DMS 273 (cell line): Measurements from ENCODE around the gene LRPAP1.
"Not testable (repeated sequence)": the region's sequence is repeated elsewhere in the genome, so short reads cannot be mapped to it uniquely, and the experiment has no call there.

Experiments
- DNase-seq: peaks from one replicate; lab custom pipeline; 2025; ENCODE audit not compliant: unreplicated experiment; lab: John Stamatoyannopoulos, UW

Gene LRPAP1

DNA sequence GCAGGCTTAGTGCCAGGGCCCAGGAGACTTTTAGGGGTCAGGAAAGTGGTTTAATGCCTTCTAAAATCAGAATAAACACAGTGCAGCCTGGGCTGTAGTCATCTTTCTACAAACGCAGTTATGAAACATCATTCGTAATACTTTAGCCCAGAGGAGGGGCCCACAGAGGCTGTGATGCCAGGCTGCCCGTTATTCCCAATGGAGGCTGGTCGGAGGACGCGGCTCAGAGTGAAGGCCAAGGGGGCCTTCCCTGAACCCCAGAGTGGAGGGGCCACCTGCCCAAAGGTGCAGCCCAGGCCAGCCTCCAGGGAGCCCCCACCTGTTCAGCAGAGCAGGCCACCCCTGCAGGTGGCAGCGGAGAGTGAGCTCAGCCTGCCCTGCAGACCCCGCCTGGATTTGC lies 29.9 kb upstream of the LRPAP1 start:
- not testable (repeated sequence) for DNase-seq

DNA sequence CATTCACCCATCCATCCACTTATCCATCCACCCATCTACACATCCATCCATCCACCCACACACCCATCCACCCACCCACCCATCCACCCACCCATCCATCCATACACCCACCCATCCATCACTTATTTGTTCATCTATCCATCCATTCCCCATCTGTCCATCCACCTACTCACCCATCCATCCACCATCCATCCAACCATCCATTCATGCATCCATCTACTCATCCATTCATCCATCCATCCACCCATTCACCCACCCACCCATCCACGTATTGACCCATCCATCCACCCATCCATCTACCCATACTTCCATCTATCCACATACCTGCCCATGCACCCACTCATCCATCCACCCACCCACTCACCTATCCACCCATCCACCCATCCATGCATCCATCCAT lies 28.2 kb upstream of the LRPAP1 start:
- not testable (repeated sequence) for DNase-seq

DNA sequence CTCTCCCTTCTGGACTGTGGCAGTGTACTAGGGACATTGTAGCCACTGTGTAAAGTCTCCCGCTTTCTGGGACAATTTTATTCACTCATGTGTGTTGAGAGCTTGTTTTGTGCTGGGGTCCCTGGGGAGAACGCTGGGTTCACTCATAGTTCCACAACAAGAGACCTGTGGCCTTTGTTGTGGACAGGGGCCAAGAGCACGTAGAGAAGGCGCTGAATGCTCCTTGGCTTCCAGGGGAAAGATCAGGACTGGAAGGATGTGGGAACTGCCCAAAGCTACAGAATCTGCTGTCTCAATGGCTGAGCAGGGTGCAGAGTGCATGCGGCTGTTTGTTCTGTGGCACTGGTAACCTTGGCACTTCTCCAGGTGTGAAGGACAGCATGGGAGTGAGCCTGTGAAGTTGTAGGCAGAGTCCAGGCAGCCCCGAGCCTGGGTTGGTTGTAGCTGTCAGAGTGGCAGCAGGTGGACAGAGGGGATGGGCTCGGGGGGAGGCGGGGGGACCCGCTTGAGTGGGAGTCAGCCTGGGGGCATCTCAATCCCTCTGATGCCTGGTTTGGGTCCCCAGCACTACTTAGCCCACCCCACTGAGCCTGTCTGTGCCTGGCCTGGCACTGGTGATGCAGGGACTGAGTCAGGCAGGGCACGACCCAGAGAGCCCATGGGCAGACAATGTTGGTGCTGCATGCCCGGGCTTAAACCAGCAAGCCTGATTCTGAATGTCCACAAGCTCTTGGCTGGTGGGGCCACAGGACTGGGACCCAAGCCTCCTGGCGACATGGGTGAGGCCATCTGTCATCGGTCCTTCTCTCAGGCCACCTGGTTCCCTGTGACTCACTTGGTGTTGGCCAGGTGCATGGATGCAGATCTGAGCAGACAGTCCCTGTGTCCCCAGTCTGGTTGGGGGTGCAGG lies 27.4 kb upstream of the LRPAP1 start:
- not testable (repeated sequence) for DNase-seq

DNA sequence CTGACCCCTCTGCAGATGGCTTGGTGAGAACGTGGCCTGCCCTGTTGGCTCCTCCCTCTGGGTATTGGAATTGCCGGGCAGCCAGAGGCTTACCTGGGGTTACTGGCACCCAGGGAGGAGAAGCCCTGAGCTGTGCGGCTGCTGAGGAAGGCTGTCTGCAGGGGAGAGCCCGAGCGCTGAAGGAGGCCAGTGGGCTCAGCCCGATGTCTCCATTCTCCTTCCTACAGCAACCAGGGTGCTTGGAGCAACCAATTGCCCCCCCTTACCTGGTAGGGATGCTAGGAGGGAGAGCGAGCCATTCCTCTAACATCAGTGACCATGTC lies 26.3 kb upstream of the LRPAP1 start:
- DNase-seq, result not testable (repeated sequence)

DNA sequence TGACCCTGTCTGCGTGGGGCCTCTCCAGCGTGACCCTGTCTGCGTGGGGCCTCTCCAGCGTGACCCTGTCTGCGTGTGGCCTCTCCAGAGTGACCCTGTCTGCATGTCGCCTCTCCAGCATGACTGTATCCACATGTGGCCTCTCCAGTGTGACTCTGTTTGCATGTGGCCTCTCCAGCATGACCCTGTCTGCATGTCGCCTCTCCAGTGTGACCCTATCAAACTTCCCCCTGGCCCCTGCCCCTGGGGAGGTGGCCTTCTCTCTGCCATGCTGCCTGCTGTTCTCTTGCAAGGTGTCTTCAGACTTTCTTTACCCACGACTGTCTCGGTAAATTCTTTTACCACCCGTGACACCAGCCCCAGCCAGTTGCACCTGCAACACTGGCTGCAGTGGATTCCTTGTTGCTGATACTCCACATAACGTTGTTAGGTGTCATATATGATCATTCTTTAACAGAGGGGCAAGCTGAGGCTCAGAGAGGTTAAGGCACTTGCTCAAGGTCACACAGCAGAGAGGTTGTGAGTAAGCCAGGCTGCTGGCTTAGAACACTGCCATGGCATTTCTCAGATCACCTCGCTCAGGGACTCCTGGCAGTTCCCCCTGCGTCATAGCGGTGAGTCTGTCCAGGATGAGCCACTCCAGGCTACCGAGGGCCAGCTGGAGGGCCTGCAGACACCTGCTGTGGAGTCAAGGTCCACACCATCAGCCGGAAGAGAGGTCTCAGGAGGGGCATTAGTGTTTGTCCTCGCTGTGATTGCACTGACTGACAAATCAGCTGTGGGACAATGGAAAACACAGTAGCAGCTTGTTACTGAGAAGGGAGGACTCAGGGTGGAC lies 25.7 kb upstream of the LRPAP1 start:
- not testable (repeated sequence) for DNase-seq

DNA sequence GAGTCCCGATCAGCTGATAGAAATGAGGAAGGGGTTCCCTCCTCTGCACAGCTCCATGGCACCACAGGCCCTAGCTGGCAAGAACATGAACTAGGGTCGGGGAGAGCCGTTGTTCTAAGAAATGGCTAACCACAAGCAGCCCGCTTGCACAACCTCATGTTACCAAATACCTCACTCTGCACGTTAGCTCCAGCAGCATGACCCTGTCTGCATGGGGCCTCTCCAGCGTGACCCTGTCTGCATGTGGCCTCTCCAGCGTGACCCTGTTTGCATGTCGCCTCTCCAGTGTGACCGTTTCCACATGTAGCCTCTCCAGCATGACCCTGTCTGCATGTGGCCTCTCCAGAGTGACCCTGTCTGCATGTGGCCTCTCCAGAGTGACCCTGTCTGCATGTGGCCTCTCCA lies 24.9 kb upstream of the LRPAP1 start:
- not testable (repeated sequence) for DNase-seq

DNA sequence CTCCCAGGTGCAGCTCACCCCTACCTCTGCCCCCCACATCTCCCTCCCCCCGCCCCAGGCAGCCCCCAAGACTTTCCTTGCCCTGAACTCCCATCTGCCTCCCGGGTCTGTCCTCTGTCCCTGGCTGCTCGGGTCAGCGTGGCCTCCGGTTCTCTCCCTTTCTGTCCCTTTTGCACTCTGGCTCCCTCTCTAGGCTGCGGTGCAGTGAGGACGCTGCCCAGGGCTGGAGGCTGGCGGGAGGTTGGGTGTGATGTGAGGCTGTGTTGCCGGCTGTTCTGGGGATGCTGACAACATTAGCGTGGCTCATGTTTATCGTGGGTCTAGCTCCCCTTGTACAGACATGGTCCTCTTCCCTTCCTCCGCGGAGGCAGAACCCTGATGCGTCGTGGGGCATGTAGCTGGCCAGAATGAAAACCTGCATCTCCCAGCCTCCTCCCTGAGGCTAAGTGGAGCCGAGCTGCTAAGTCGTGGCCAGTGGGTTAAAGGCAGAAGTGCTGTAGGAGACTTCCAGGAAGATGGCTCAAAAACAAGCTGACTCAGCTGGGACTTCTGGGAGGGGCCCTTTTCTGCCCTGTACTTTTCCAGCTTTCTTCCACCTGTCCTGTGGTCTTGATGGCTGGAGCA lies 24.1 kb upstream of the LRPAP1 start:
- not testable (repeated sequence) for DNase-seq

DNA sequence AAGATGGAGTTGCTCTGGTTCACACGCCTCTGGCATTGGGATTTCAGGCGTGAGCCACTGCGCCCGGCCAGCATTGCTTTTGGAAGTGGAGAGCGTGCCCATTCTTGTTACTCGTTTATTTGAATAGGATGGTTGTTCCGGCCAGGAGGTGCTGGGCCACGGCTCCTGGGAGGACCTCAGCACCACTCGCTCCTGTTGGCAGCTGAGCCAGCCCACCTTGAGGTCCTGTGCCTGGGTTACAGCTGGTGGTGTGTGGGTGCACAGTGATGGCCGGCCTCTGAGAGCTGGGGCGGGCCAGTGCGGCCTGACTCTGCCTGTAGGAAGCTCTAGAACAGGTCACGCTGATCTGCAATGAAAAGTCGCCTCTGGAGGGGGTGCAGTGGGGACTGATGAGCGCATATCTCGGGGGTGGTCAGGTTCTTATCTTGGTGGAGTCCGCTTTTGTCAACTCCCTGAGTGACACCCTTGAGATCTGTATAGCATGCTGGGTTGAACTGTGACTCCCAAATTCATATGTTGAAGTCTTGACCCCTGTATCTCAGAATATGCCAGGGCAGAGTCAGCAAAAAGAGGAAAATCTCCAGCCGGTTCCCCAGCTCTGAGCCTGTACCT lies 23.3 kb upstream of the LRPAP1 start:
- not testable (repeated sequence) for DNase-seq

DNA sequence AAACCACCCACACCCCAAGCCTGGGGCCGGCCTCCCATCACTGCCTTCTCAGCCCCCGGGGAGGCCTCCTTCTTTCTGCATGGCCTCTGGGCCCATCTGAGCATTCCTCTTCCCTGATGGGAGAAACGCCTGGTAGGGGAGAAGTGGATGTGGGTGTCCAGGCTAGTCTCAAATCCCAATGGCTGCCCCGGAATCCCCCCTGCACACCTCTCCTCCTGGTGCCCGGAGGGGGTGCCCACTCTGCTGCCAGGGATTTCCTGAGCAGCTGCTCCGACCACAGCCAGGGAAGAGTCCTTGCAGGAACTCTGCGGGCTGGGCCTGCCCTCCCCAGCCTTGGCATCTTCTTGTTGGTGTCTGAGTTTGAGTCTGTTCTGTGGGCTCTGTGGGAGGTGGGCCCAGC lies 19.1 kb upstream of the LRPAP1 start:
- DNase-seq, result not testable (repeated sequence)

DNA sequence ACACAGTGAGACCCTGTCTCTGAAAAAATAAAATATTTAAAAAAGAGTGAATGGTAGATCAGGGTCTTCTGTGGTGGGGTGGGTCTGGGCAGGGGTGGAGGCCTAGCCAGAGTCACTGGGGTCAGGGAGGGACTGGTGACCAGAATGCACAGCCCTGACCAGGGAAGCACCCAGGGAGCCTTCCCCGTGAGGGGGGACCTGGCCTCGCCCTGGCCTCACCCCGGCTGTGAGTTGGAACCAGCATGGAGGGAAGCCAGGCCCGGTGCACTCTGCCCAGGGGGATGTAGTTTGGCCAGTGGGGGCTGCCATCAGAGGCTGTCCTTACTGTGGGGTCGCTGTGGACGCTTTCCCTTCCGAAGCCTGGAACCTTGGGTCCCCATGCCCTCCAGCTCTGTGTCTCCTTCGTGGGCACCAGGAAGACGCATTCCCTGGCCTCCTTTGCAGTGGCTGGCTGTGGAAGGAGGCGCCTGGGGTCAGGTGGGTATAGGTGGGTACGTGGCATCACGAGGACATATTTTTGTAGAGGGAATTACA lies 18.6 kb upstream of the LRPAP1 start:
- DNase-seq, result not testable (repeated sequence)

DNA sequence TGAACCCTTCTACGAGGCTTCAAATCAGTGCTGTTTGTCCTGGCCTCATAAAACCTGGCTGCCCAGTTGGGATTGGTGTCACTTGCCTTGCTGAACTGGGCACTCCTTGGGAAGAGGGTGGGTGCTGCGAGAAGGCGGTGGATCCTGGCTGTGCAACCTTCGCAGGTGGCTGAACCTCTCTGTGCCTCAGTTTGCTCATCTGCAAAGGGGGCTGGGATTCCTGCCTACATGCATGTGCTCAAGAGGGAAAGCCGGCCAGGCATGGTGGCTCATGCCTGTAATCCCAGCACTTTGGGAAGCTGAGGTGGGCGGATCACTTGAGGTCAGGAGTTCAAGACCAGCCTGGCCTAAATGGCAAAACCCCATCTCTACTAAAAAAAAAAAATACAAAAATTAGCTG lies 17.8 kb upstream of the LRPAP1 start:
- DNase-seq, result not testable (repeated sequence)

DNA sequence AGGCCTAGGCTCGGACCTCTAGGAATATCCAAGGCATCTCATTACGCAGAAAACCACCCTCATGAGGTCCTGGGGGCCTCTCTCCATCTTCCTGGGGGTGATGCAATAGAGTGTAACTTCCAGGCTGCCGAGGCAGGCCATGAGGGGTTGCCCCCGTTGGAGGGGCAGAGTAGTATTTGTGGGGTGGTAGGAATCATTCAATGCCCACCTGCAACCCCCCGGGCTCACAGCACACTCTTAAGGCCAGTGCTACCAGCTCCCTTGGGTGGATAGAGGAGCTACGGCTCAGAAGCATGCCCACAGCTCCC lies 17.4 kb upstream of the LRPAP1 start:
- DNase-seq, result not testable (repeated sequence)

DNA sequence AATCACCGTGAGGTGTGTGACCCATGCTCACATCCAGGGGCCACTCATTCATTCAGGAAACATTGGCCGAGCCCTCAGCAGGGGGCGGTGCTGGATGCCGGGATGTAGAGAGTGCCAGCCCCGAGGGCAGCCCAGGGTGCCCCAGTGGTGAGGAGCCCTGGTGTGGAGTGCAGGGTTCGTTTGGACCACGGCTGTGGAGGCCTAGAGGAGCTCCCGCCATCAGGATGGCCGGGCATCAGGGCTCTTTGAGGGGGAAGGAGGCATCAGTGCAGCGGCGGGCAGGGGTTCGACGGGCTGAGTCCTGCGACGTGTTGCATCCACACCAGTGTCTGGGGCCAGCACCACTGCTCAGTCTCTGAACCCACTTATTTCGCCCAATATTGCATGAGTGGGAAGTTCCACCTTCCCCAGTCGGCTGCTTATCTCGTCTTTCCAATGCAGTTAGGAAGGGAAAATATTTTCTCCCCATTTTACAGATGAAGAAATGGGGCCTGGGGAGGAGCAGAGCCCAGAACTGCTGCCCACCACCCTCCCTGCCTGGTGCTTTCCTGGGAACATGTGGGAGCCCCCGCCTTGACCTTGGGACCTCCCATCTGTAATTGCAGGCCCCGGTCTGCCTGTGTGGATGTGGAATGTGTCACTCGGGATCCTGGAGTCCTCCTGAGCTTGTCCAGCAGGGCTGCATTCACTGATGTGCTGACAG lies 16.9 kb upstream of the LRPAP1 start:
- not testable (repeated sequence) for DNase-seq

DNA sequence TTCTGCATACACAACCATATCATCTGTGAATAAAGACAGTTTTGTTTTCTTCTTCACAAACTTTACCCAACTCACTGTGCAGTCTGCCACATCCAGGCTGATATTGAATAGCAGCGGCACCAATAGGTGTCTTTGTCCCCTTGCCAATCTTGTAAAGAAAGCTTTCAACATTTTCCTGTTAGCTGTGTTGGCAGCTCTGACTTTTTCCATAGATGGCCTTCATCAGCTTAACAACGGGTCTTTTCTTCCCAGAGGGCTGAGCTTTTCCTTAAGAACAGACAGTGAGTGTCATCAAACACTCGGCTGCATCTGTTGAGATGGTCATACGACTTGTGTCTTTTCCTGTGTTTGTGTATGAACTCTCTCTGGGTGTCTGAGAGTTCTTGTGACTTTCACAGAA lies 14.5 kb upstream of the LRPAP1 start:
- DNase-seq, result not testable (repeated sequence)

DNA sequence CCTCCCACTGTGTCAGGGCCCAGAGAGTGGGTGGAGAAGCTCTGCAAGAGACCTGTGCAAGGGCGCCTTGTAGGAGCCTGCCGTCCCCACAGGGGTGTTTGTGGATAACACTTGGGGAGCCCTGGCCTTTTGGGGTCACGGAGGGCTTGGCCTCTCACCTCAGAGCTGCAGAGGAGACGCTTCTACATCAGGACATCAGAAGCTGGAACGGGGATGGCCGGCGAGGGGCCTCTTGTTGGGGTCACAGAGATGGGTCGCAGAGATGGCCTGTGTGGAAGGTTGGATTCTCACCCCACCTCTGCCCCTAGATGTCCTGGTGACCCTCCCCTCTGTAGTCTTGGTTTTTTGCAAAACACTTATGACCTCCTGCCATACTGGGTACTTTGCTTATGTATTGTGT lies 13.1 kb upstream of the LRPAP1 start:
- not testable (repeated sequence) for DNase-seq

DNA sequence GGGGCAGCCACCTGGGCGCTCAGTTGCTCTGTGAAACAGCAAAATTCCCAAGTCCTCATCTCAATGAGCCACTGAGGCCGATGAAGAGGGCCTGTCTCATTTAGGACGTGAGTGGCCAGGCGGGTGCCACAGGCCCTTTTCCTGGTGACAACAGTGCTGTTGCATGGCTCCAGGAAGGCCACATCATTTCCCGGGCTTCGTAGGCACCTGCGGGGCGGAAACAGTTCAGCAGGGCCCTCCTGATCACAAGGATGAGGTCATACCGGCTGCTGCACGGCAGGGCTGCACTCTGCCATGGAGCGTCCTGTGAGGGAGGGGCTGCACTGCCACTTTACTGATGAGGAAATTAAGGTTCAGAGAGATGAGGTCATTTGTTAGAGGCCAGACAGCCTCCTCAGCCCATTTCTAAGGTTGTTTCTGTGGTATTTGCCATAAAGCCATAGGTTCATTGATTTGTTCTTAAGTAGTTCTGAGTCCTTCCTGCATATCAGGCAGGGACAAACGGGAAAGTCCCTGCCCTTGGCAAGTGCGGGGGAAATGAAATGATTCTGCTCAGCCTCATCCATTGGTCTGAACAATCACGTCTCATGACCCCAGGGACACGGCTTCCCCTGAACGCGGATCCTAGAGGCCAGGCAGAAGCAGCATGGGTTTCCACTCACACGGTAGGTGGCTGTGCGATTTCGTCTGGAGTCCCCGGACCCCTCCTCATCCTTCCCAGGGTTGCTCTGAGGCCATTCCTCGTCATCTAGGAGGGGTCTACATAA lies 12.2 kb upstream of the LRPAP1 start:
- not testable (repeated sequence) for DNase-seq

DNA sequence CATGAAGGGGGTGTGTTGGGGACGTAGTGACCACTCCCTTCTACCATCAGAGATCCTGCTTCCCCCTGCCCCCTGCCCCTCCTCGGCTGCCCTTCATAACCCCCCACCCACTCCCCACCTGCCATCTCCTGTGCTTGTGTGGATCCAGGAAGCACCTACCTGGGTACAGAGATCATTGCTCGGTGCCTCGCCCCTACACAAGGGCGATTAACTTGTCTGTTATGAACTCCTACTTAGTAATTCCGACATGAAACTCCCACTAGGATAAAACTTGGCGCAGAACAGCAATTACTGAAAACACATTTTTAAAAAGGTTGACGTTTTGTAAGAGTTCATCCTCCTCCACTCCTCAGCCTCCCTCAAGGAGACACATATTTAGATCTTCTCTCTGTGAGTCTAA lies 11.2 kb upstream of the LRPAP1 start:
- not testable (repeated sequence) for DNase-seq

DNA sequence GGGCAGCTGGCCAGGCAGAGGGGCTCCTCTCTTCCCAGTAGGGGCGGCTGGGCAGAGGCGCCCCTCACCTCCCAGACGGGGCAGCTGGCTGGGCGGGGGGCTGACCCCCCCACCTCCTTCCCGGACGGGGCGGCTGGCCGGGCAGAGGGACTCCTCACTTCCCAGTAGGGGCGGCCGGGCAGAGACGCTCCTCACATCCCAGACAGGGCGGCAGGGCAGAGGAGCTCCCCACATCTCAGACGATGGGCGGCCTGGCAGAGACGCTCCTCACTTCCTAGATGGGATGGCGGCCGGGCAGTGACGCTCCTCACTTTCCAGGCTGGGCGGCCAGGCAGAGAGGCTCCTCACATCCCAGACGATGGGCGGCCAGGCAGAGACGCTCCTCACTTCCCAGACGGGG lies 6.7 kb upstream of the LRPAP1 start:
- DNase-seq, result not testable (repeated sequence)

DNA sequence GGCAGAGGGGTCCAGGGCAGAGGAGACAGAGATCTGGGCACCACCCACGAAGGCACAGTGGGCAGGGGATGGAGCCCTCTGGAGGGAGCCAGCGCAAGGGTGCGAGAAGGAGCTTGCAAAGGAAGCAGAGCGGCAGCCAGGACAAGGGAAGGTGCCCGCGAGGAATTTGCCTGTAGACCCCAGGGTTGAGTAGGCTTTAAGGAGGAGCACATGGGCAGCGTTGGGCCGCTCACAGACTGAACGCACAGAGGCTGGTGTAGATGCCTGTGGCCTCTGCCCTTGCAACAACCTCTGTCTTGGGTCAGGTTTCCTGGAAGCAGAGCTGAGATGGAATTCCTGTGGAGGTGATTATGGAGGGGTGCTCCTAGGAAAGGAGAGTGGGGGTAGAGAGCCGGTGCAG lies 3.6 kb upstream of the LRPAP1 start:
- not testable (repeated sequence) for DNase-seq

DNA sequence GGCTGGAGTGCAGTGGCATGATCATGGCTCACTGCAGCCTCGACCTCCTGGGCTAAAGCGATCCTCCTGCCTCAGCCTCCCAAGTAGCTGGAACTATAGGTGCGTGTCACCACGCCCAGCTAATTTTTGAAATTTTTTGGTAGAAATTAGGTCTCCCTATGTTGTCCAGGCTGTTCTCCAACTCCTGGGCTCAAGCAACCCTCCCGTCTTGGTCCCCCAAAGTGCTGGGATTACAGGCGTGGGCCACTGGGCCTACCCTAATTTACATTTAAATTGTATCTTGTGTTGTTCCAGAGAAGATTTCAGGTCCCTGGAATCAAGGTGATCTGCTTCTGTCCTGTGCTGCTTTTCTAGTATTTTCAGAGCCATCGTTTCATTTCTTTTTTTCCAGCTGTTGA lies 1.2 kb upstream of the LRPAP1 start:
- no peak for DNase-seq
